Activated CD4-positive, CD25-positive, alpha-beta regulatory T cell treated with anti-CD3 and anti-CD28 coated beads, Interleukin-2, amount 50 U/mL, for 24 hours (primary cell): ENCODE data around the gene BMAL1.

ENCODE experiments used
- ATAC-seq, 2 donors: fragments of 150-1000 bp; cut with Tn5 transposase; one replicate each; pipeline ENCODE4 v1.10.0; 2021; ENCODE audit warnings: mild to moderate bottlenecking in 1 of 2, moderate library complexity in 1 of 2

Gene BMAL1

DNA sequence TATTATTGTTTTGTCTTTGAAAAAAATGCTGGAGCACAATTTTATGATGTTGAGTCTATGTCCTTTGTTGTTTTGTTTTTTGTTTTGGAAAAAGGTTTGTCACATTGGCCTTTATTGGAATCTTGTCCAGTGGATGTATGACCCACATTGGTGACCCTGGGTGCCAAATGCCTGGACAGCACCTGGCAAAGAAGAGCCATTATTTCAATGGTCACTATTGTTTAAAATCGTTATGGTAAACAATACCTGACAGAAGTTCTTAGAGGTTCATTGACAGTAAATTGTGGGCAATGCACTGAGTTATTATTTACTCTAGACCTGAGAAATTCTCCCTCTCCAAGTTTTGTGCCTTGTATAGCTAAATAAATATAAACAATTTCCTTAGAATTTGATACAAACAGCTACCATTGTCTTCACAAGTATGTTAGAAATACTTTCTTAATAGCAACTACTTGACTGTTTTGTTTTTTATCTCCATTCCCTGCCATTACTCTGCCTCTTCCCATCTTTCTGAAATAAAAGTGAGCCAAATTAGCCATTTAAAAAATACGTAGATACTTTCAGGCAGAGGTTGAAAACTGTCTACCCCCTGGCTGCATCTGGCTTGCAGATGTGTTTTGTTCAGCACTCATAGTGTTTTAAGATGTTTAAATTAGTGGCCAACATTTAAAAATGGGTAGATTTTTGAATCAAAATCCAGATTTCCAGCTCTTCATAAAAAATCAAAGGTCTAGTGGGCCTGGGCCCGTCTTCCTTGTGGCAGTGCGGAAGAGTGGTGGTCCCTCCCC, 39.9 kb downstream of the BMAL1 start:
- no peak for ATAC-seq

DNA sequence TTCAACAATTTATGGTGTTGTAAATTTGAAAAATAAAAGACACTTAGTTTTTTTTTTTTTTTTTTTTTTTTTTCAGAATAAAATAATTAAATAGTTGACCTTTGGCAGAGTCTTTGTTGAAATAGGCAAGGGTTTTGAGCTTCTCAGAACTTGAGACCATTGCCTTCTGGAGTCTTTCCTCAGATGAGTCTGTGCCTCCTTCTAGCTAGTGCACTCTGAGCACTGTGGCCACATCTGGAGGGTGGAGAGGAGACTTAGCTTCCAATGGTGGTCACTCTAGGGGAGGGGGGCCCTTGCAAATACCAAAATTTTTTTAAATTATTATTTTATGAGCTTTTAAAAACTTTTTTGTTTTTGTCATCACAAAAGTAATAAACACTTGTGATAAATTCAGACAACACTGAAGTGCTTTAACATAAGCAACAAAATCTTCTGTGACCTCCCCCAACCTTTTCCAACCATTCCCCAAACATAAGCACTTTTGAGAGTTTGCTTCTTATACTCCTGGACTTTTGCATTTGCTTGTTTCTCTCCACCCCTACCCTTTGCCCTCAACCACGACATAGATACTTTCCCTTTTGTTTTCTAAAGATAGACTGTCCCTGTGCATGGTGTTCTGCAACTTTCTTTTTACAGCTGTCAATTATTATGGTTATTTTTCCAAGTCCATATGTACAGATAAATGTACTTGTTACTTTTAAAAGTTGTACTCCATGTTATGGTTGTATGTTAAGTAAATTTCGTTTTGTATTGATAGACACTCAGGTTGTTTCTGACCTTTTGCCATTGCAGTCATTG, 41.1 kb downstream of the BMAL1 start:
- ATAC-seq = peak in 1 of 2 donors; percentile 68

DNA sequence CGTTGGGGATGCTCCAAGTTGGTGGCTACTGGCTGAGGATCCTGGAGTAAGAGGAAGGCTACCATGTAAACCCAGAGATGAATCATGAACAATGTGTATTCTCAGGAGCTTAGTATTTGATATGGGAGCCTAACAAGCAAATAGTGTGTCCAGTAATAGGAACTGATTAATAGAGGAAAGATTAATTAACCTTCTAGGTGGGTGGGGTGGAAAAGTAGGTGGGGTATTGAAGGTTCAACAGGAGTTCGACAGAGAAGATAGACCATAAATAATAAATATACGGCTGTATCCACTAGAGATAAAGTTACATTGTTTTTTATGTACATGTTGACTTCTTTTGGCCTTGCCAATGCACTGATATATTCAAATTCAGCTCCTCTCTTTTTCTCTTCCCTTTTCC, 43.1 kb downstream of the BMAL1 start:
- no peak for ATAC-seq

DNA sequence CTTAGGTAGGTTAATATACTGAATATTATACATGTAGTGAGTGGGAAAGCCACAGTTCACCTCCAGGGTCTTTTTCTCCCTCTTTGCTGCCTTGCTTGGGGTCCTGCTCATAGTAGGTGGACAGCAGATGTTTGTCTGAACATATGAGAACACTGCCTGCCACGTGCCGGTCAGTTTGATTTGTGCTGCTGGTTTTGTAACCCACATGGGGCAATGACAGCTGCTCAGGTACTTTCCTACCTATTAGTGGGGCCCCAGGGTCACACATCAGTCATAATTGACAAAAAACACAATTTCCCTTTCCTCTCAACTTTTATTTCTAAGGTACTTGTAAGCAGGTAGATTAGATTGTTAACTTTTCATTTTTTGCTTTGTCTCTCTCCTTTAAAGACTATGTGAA, 43.8 kb downstream of the BMAL1 start:
- ATAC-seq = no peak

DNA sequence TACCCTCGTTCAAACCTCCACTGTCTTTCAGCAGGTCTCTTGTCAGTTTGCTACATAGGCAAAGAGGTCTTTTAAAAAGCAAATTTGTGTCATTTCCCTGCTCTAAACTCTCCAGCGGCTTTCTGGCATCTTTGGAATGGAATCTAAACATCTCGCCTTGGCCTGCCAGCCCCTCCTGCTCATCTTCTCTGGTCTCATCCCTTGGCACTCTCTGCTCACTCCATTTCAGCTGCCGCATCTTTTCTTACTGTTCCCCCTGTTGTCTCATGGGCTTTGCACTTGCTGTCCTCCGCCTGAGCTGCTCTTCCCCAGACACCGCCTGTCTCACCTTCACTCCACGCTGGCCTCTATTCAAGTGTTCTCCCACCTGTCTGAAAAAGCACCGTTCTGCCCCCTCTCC, 46.6 kb downstream of the BMAL1 start:
- no peak for ATAC-seq

DNA sequence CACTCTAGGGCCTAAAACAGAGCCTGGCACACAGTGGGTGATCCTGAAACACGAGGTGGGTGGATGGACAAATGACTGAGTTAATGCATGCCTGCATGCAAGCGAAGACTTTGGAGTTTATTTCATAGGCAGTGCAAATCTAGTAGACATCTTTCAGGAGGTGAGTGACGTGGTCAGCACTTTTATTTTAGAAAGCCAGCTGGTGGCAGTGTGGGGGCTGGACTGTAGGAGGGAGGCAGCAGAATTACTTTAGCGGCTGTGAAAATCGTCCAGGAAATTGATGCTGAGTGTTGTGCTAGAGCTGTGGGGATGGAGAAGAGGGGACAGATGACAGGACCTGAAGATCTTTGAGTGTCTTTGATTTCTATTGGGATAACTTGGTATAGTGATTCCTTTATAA, 47.1 kb downstream of the BMAL1 start:
- ATAC-seq = no peak

DNA sequence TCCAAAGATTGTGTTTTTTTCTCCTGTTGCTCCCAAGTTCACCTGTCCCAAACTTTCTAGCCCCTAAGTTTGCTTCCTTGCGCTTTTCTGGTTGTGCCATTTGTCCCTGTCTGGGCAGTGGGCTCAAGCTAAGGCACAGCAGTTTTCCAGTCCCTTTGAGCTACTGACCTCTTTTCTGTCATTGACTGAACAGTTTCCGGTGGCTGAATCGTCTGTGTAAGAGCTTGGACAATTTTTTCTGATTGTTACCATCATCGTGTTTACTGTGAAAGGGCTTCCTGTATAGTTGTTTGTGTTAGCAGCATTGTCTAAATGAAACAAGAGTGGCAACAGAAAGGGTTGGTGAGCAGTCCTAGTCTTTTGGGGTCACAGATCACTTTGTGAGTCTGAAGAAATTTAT, 49.8 kb downstream of the BMAL1 start:
- no peak for ATAC-seq

DNA sequence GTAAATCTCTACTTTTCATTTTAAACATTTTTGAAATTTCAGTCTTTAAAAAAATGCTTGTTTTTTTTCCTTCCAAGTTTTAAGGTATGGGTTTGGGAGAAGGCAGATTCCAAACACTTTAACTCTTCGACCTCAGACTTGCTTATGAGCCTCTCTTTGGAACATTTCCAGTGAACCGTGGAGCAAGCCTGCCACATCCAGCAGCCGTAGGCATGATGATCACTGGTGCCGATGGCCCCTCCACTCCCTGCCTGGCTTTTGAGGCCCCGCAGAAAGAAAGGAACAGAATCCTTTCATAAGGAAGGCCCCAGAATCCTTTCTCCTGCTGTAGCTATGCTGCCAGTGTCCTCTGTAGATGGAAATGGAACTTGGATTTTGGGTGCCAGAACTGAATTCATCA, 50.7 kb downstream of the BMAL1 start:
- ATAC-seq = no peak

DNA sequence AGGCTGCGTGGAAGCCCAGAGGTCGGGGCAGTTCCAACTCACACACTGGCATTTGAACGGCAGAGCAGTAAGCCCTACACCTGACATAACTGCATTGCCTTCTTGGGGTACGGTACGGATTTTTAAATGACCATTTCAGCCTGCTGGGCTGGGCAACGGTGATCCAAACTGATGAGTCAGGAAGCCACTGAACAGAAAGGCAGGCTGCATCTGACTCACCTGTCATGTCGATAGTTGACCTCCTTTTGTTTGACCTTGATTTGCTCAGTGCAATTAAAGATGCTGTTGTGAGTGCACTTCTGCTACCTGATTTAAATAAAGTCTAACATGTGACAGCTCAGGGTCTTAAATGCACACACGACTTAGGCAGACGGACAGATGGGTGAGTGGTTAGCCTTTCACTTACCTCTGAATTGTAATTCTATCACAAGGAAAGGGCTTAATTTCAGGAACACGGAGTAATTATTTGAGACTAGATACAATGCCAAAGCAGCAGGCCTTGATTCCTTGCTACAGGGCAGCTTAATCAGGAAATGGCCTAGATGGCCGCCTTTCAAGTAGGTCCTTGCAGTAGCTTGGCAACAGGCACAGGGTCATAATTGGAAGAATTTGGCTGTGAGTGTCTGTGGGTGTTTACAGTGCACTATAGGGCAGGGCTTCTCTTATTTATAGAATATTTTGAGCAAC, 52.2 kb downstream of the BMAL1 start:
- ATAC-seq = no peak

DNA sequence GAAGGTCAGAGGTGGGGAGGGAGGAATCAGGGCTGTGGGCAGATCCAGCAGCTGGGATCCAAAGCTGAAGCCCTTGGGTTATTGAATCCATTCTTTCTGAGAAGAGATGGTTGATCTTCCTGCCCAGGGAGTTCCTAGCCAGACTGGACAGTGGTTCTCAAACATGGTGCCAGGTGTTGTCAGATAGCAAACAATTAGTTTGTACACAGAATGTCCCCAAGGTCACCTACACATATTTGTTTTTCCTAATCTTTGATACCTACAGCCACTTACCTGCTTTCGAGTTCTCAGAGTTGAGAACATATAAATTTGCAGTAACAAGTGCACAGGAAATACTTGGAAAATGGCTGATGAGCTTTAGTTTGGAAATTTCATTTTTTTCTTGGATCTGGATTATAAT, 54.5 kb downstream of the BMAL1 start:
- no peak for ATAC-seq

DNA sequence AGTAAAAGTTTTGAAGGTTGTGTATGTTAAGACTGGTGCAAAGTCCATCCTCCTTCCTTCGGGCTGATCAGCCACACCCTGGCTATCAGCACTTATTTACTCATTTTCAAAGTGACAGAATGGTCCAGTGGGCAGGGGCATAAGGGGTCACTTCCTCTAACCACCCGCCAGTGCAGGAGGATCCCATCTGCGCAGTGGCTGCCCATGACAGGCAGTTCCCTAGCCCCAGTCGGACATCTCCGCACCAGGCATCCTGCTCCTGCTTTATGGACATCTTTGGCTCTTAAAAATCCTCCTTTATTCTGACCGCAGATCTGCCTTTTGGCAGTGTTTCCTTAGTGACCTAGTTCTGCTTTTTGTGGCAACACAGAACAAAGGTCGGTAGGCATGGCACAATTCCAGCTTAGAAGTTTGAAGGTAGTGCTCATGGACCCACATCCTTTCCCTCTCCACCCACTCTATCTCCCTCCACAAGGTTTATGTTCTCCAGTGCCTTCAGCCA, 55.9 kb downstream of the BMAL1 start:
- no peak for ATAC-seq

DNA sequence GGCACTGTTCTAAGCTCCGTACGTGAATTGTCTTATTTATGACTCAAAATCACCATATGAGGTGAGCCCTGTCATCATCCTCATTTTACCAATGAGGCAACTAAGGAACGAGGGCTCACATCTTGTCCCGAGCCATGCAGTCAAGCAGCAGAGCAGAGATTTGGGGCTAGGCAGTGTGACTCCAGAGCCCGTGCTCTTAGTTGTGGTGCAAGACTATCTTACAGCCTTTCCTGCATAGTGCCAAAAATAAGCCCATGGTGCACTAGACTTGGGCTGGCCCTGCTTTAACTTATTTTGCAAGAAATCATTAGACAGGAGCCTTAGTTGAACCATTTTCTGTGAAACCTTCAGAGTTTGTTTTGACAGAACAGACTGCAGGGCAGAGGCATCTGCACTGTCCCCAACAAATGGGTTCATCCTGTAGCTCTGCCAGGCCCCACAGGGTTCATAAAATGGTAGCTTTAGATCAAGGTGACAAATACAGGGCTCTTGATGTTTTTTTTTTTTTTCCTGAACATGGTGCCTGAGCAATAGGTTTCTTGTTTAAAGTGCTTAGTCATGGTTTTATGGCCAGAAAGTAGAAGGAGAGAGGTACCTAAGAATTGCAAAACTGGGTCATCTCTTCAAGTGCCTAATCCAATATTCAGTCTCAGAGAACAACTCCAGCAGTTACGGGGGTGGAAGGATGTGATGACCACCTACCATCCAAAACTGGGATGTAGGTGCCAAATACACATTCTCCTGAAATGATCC, 56.6 kb downstream of the BMAL1 start:
- ATAC-seq = no peak

DNA sequence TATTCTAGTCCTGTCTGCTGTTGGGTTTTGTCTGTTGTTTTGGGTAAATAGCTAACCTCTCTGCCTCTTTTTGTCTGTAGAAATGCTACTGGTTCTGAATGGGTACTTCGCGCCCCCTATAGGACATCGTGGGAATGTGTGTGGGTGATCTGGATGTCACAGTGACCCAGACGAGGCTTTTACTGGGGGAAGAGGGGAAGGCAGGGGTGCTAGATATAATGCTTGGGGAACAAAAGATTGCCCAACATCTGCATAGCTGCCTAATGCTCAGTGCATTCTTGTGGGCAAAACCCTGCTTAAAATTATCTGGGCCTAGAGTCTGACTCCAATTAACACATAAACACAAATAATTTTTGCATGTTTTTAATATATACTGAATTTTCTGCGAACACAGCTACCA, 57.7 kb downstream of the BMAL1 start:
- peak in 1 of 2 donors; percentile 42 for ATAC-seq

DNA sequence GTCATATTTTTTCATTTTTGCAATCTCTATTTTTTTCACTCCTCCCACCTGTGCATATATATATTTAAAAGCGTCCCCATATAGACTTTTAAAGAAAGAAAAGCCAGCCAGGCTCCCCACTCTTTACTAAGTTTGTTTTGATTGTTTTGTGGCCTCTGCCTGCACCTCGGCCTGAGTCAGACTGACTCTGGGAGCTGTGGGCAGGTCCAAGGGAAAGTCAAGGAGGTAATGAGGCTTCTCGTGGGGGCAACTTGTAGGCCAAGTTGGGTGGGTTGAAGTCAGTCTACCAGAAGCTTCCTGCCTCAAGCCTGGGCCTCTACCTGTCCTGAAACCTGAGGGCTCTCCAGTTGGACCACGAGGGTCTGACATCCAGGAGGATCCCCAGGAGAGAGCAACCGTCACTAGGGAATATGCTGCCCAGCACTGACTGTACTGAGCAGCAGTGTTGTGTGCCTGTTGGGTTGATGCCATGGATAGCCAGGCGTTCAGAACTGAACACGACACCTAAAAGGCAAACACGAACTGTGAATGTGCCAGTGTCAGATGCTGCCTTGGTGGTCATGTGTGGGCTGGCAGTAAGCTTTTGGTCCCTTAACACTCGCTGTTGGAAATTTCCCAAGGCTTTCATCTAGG, 58.8 kb downstream of the BMAL1 start:
- ATAC-seq = no peak

DNA sequence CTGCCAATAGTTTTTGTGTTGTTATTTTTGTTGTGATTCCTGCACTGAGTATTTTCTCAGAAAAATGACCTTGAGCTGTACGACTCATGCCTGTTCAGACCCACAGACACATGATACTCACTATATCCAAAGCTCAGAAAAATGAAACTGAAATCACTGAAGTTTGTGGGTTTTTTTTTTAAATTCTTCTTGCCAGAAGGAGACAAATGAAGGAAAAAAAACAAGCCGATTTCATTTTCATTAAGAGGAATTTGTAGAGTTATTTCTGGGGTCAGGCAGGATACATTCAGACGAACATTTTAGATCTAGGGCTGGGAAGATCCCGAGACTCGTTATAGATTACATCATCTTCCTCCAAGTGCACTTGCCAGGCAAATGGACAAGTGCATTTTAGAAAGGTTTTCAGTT, 60.4 kb downstream of the BMAL1 start:
- peak; percentile 67 to 70 for ATAC-seq

DNA sequence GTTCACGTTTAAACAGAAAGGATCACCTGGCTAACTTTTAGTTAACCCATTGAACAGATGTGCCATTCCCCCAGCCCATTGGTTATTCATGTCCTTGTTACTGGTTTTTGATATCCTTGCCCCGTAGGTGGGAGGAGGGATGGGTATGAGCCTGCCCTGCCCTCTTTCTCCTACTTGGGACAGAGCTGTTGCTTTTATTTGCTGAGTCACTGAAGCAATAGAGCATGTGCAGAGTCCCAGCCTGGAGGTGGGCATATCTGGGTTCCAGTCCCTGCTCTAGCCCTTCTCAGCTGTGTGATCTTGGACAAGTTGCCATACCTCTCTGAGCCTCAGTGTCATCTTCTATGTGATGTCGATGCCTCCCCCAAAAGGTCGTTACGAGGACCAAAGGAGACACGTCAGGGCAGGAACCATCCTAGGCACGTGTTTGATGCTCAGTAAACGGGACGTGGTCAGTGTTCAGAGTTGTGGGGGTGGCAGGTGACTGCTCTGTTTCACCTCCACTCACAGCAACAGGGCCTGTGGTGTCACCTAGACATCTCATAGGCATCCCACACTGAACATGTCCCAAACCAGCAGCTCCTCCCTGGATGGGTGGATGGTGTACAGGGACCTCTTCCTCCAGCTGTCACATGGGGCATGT, 61.0 kb downstream of the BMAL1 start:
- peak; percentile 44 to 45 for ATAC-seq

DNA sequence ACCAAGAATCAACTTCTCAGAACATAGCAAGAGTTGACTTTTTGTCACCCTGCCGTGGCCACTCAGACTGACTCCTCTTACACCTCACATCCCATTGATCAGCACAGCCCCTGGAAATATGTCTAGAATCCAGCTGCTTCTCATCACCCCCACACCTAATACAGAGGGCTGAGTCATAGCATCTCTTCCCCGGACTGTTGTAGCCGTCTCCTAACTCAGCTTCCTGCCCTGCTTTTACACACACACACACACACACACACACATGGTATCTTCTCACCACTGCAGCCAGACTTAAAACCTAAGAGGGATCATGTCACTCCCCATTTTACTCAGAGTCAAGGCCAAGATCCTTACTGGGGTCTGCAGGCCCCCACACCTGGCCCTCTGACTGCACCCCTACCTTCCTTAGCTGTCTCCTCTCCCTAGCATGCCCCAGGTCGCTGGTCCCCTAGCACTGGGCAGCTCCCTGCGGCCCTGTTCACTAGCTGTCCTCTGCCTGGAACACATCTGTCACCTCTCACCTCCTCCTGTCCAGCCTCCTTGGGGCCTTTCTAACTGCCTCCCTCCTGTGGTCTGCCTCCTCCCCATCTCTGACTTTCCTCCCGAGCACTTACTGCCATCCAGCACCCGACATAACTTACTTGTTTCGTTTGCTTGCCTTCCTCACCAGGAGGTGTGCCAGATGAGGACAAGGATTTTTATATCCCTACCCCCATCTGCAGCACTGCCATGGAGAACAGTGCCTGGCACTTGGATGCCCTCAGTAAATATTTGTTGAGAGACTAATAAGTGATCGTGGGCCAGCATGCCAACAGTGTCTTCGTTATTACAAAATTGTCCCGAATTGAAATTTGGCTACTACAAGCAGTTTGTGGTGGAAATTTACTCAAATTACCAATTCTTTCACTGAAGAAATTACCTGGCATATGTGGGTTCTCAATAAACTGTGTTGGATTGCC, 61.9 kb downstream of the BMAL1 start:
- ATAC-seq = peak; percentile 35 to 44

DNA sequence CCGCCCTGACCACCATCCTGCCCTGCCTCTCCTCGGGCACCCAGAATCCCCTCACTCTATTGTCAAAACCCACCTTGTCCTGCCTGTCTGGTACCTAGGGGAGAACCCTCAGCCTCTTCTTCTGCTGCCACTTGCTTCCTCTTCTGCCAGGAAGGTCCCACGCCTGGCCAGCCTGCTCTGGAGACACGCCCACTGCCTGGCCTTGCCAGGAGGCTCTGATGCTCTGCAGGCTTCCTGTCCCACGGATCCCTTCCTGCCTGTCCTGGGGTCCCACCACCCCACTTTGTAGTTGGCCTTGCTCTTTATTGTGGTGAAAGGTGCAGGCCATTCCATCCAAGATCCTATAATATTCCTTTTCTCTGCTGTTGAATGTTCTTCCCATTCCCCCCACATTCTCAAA, 63.4 kb downstream of the BMAL1 start:
- no peak for ATAC-seq

DNA sequence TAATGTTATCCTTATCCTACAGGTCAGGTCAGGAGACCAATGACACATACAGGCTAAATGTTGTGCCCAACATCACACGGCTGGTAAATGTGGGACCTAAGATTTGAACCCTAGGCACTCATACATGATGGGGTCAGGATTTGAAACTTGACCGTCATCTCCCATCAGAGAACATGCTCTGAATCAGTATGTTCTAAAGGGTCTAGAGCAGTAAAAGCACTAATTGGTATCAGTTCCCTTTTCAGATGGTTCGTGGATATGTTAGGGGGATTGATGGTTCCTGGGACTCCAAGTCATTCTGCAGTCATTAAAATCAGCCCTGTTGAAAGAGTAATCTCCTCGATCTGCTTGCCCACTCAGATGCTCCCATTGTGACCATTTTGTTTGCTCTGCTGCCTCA, 65.5 kb downstream of the BMAL1 start:
- no peak for ATAC-seq

DNA sequence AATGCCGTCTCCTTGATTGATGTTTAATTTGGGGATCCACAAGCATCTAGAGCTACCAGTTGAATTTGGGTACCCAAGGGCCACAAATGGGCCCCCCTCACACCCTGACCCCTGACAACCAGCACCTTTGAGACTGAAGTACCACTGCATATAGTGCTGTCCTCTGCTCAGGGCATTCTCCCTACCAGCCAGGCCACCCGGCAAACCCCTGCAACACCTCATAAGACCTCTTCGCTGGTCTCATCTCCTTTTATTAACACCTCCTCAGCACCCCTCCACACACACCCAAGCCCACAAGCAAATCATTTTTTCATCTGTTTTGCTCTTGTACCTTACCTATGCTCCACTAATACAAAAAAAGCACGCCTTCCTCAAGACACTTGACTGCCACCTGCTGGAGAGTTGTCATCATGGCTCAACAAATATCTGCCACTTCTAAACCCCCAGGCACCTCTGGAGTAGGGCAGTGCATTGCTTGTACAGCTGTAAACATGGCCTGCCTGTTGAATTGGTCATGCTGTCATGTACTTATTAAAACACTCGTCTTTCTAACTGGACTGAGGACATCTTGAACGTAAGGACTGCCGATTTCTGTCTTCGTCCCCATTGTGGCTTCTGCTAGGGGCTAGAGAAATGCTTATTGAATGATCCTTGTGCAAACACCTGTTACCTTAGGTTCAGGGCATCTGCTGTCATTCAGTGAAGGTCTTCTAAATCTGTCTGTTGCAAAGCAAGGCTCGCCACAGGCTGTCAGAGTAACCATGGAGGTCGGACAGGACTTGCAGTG, 66.5 kb downstream of the BMAL1 start:
- ATAC-seq = peak; percentile 57 to 60
